ENCODE measurements around the gene DOCK4.

DNA sequence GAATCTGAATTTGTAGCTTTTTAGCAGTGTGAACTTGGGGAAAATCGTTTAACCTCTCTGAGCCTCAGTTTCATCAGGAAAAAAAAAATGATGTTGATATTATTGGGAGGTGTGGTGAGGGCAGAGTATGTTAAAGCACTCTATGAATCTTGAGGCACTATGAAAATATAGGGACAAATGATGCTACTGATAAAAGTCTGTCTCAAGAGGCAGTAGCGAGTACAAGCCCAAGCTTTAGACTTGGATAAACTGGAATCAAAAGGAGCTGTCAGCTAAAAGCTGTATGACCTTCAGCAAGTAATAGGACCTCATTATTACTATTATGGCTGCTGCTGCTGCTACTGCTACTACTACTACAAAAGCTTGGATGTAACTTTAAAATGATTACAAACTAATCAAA lies 8.7 kb upstream of the DOCK4 start:
- TF ChIP-seq, protein P1, sequence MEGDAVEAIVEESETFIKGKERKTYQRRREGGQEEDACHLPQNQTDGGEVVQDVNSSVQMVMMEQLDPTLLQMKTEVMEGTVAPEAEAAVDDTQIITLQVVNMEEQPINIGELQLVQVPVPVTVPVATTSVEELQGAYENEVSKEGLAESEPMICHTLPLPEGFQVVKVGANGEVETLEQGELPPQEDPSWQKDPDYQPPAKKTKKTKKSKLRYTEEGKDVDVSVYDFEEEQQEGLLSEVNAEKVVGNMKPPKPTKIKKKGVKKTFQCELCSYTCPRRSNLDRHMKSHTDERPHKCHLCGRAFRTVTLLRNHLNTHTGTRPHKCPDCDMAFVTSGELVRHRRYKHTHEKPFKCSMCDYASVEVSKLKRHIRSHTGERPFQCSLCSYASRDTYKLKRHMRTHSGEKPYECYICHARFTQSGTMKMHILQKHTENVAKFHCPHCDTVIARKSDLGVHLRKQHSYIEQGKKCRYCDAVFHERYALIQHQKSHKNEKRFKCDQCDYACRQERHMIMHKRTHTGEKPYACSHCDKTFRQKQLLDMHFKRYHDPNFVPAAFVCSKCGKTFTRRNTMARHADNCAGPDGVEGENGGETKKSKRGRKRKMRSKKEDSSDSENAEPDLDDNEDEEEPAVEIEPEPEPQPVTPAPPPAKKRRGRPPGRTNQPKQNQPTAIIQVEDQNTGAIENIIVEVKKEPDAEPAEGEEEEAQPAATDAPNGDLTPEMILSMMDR (IDR thresholded peaks at IDR 0.05): no peak
- TF ChIP-seq POLR2A (IDR thresholded peaks at IDR 0.05): no peak
